Activated CD4-positive, alpha-beta T cell treated with anti-CD3 and anti-CD28 coated beads for 36 hours (primary cell): Measurements from ENCODE around the gene ABLIM1. TPM values are rescaled to one million over a fixed set of nuclear protein-coding genes. Genes with fewer than 3 reads are reported as not detected.
A peak's percentile ranks its signal among the peaks of the same experiment; 100 is the strongest.

ENCODE experiments used
- ATAC-seq: fragments of 200-7000 bp; cut with Tn5 transposase; one replicate; pipeline ENCODE4 v1.10.0; 2021; ENCODE audit warnings: mild to moderate bottlenecking, moderate library complexity
- CTCF ChIA-PET: fragments of 350-600 bp; sonication (Branson Sonifier 250); formaldehyde crosslinking; loops from one replicate; lab custom pipeline; 2021; ENCODE audit warnings: antibody characterized with exemption; lab: Charles Lee
- POLR2A ChIA-PET: fragments of 350-600 bp; sonication (Branson Sonifier 250); formaldehyde crosslinking; loops from one replicate; lab custom pipeline; 2021; ENCODE audit warnings: antibody characterized with exemption, inconsistent platforms; lab: Charles Lee
- DNase-seq: peaks from one replicate; pipeline ENCODE4 v3.0.0-alpha.2; 2020
- H3K27ac Mint-ChIP-seq: one replicate; pipeline ENCODE4 v1.8.0; 2021; ENCODE audit warnings: mixed read lengths
- H3K27me3 Mint-ChIP-seq: one replicate; pipeline ENCODE4 v1.8.0; 2021; ENCODE audit warnings: mixed read lengths
- H3K36me3 Mint-ChIP-seq: one replicate; pipeline ENCODE4 v1.8.0; 2021; ENCODE audit warnings: low read depth, mixed read lengths
- H3K4me1 Mint-ChIP-seq: one replicate; pipeline ENCODE4 v1.8.0; 2021; ENCODE audit warnings: mixed read lengths
- H3K4me3 Mint-ChIP-seq: one replicate; pipeline ENCODE4 v1.8.0; 2021; ENCODE audit warnings: mild to moderate bottlenecking, moderate library complexity, mixed read lengths
- H3K9me3 Mint-ChIP-seq: one replicate; pipeline ENCODE4 v1.8.0; 2021; ENCODE audit warnings: low read depth, mixed read lengths
- intact Hi-C, 2 experiments: fragments of 100-400 bp; cut with DNase I in 1 of 2; cut with micrococcal nuclease in 1 of 2; formaldehyde crosslinking; loops; one replicate each; pipeline versions ENCODE4 v1.14.2 to v1.15.1; 2022 to 2024; cut with DNase I, micrococcal nuclease
- total RNA-seq, 2 experiments: library from RNA; stranded (reverse); gene quantifications; one replicate each; pipeline ENCODE4 v1.2.3, GENCODE V29; 2021

The ABLIM1 gene
- total RNA-seq, 2 experiments from 2014 or later = 152 to 166 TPM

DNA sequence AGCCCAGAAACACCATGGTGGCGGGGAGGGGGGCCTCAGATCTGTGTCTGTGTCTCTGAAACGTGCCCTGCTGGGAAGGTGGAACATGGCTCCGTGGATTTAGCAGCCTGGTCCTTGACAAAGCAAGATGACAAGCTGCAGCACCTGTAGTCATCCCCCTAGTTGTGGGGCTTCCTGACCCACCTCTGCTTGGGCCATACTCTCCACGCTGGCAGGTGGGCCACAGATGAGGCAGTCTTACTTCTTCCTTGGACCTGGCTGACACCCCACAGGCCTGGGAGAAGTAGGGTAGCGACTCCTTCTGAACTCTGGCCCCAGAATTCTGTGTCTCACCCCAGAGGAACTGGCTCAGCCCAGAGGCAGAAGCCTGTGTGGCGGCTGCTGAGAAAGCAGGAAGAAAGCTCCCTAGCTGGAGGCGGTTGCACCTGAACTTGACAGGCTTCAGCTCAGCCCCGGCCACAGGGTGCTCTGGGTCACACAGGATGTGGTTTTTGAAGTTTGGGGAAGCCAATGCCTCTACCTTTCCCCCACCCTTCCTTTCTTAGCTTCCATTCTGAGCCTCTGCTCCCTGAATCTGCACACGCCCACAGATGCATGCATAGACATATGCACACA lies 113.9 kb downstream of the ABLIM1 start:
- Mint-ChIP-seq H3K9me3 (no peaks in the 10 kb centered on the region), H3K4me1 (peaks cover 92% of the 10 kb centered on the region), H3K4me3 (peak overlapping the region; percentile 76), H3K36me3 (no peaks in the 10 kb centered on the region), H3K27me3 (no peaks in the 10 kb centered on the region), H3K27ac (peak overlapping the region; percentile 93)
- intact Hi-C loops = loop anchor here (5.0 kb wide), 2 partner anchors 372 to 393 kb away; partner anchors contain the start of genes CCDC186 (in 1 of the 2) and TRUB1 (in 1 of the 2)
- ChIA-PET CTCF (interaction anchor here (0.6 to 6.3 kb wide), 12 partner anchors 9 to 278 kb away, joined by 3 to 68 read pairs (median 4); partner anchors contain the start of gene FHIP2A), POLR2A (interaction anchor here (1.1 to 1.4 kb wide), 3 partner anchors 17 to 57 kb away, joined by 3 to 9 read pairs (median 7); no protein-coding TSS in a partner anchor)
- ATAC-seq = peak; percentile 50
- DNase-seq = peak; percentile 86

DNA sequence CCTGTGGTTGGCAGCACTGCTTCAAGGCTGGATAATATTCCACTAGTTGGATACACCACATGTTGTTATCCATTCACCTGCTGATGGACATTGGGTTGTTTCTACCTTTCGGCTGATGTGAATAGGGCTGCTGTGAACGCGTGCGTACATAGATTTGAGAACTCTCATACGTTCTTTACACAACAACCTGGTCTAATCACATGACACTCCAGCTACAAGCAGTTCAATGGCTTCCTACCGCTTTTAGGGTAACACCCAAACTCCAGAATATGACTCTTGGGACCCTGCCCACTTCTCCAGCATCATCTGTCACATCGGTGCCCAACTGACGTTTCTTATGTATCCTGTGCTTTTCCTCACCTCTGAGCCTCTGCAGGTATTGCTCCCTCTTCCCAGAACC lies 114.6 kb downstream of the ABLIM1 start:
- Mint-ChIP-seq H3K4me3 (peak overlapping the region; percentile 76), H3K9me3 (no peaks in the 10 kb centered on the region), H3K4me1 (peaks cover 94% of the 10 kb centered on the region), H3K27ac (peak overlapping the region; percentile 93), H3K36me3 (no peaks in the 10 kb centered on the region), H3K27me3 (no peaks in the 10 kb centered on the region)
- ATAC-seq = no peak
- CTCF ChIA-PET = interaction anchor here (0.7 to 6.3 kb wide), 6 partner anchors 8 to 239 kb away, joined by 3 to 68 read pairs (median 5); no protein-coding TSS in a partner anchor
- intact Hi-C loops = loop anchor here (5.0 kb wide), 2 partner anchors 371 to 394 kb away; partner anchors contain the start of genes CCDC186 (in 1 of the 2) and TRUB1 (in 1 of the 2)
- POLR2A ChIA-PET = interaction anchor here (0.6 to 1.4 kb wide), 4 partner anchors 17 to 241 kb away, joined by 3 to 9 read pairs (median 3); no protein-coding TSS in a partner anchor
- DNase-seq = no peak

- no peak for ATAC-seq
- intact Hi-C loops = loop anchor here (5.0 kb wide), 2 partner anchors 370 to 395 kb away; partner anchors contain the start of genes CCDC186 (in 1 of the 2) and TRUB1 (in 1 of the 2)
- Mint-ChIP-seq H3K4me1 (peaks cover 94% of the 10 kb centered on the region), H3K4me3 (peak overlapping the region; percentile 55), H3K9me3 (no peaks in the 10 kb centered on the region), H3K27me3 (no peaks in the 10 kb centered on the region), H3K27ac (peak overlapping the region; percentile 99), H3K36me3 (no peaks in the 10 kb centered on the region)
- no peak for DNase-seq
- ChIA-PET POLR2A (no interaction called here), CTCF (interaction anchor here (0.7 to 6.3 kb wide), 7 partner anchors 9 to 70 kb away, joined by 3 to 68 read pairs (median 4); no protein-coding TSS in a partner anchor)
Measured at GRCh38 chr10:114542373-114542772, 115.7 kb downstream of the ABLIM1 start.

GRCh38 chr10:114541797-114542160 lies 116.3 kb downstream of the ABLIM1 start:
- Mint-ChIP-seq H3K4me3 (peak overlapping the region; percentile 55), H3K27ac (peak overlapping the region; percentile 99), H3K9me3 (no peaks in the 10 kb centered on the region), H3K4me1 (peaks cover 91% of the 10 kb centered on the region), H3K27me3 (no peaks in the 10 kb centered on the region), H3K36me3 (no peaks in the 10 kb centered on the region)
- no peak for ATAC-seq
- intact Hi-C loops = loop anchor here (1.0 to 5.0 kb wide), 8 partner anchors 15 to 396 kb away; partner anchors contain the start of genes CCDC186 (in 2 of the 2) and TRUB1 (in 1 of the 2)
- ChIA-PET CTCF (interaction anchor here (0.7 to 6.3 kb wide), 12 partner anchors 9 to 279 kb away, joined by 3 to 68 read pairs (median 4); partner anchors contain the start of gene FHIP2A), POLR2A (interaction anchor here (0.5 to 3.1 kb wide), 5 partner anchors 16 to 315 kb away, joined by 3 to 56 read pairs (median 6); partner anchors contain the start of gene FHIP2A)
- DNase-seq = no peak

GRCh38 chr10:114541081-114541796 lies 116.8 kb downstream of the ABLIM1 start:
- Mint-ChIP-seq H3K9me3 (no peaks in the 10 kb centered on the region), H3K4me3 (peak overlapping the region; percentile 55), H3K36me3 (no peaks in the 10 kb centered on the region), H3K27ac (peak overlapping the region; percentile 99), H3K4me1 (peaks cover 90% of the 10 kb centered on the region), H3K27me3 (no peaks in the 10 kb centered on the region)
- intact Hi-C loops = loop anchor here (1.0 to 5.0 kb wide), 8 partner anchors 15 to 396 kb away; partner anchors contain the start of genes CCDC186 (in 2 of the 2) and TRUB1 (in 1 of the 2)
- POLR2A ChIA-PET = interaction anchor here (0.5 to 3.1 kb wide), 6 partner anchors 15 to 316 kb away, joined by 3 to 56 read pairs (median 6); partner anchors contain the start of gene FHIP2A
- peak; percentile 84 for ATAC-seq
- peak; percentile 85 for DNase-seq
- CTCF ChIA-PET = interaction anchor here (0.7 to 6.3 kb wide), 15 partner anchors 8 to 280 kb away, joined by 3 to 68 read pairs (median 4); partner anchors contain the start of gene FHIP2A

DNA sequence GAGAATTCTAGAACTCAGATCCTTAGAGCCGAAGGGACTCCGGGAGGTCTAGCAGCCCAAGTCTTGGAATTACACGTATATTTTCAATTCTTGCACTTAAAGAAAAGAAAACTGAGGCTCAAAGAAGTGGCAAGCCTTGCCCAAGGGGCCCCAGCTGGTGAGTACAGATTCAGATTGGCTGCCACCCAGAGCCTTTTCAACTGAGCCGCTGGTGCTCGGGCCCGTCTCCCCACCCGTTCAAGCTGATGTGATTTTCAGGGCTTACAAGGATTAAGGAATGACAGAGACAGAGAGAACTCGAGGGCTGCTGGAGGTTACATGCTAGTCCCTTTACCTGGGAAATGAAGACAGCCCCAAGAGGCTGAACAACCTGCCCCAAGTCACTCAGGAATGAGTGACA lies 117.8 kb downstream of the ABLIM1 start:
- DNase-seq (peak; percentile 57), ATAC-seq (no peak)
- ChIA-PET POLR2A (interaction anchor here (0.6 to 3.1 kb wide), 3 partner anchors 14 to 285 kb away, joined by 4 to 56 read pairs (median 6); no protein-coding TSS in a partner anchor), CTCF (interaction anchor here (0.9 to 6.3 kb wide), 8 partner anchors 9 to 68 kb away, joined by 3 to 68 read pairs (median 6); no protein-coding TSS in a partner anchor)
- no peaks in the 10 kb centered on the region for H3K27me3 Mint-ChIP-seq
- H3K27ac Mint-ChIP-seq = peak overlapping the region; percentile 99
- H3K4me3 Mint-ChIP-seq = peak overlapping the region; percentile 55
- no peaks in the 10 kb centered on the region for H3K9me3 Mint-ChIP-seq
- peaks cover 82% of the 10 kb centered on the region for H3K4me1 Mint-ChIP-seq
- intact Hi-C loops = loop anchor here (2.0 to 5.0 kb wide), 5 partner anchors 41 to 397 kb away; partner anchors contain the start of genes CCDC186 (in 2 of the 2) and TRUB1 (in 1 of the 2)
- H3K36me3 Mint-ChIP-seq = no peaks in the 10 kb centered on the region

- POLR2A ChIA-PET = interaction anchor here (0.5 to 3.1 kb wide), 4 partner anchors 14 to 286 kb away, joined by 4 to 56 read pairs (median 4); no protein-coding TSS in a partner anchor
- CTCF ChIA-PET = interaction anchor here (0.9 to 6.3 kb wide), 8 partner anchors 8 to 79 kb away, joined by 3 to 68 read pairs (median 6); no protein-coding TSS in a partner anchor
- intact Hi-C loops = loop anchor here (2.0 to 5.0 kb wide), 5 partner anchors 41 to 398 kb away; partner anchors contain the start of genes CCDC186 (in 2 of the 2) and TRUB1 (in 1 of the 2)
- Mint-ChIP-seq H3K4me3 (peak overlapping the region; percentile 55), H3K27me3 (no peaks in the 10 kb centered on the region), H3K27ac (peak overlapping the region; percentile 99), H3K4me1 (peaks cover 77% of the 10 kb centered on the region), H3K36me3 (no peaks in the 10 kb centered on the region), H3K9me3 (no peaks in the 10 kb centered on the region)
- no peak for DNase-seq
- ATAC-seq = no peak
Measured at GRCh38 chr10:114539623-114540022, 118.5 kb downstream of the ABLIM1 start.

DNA sequence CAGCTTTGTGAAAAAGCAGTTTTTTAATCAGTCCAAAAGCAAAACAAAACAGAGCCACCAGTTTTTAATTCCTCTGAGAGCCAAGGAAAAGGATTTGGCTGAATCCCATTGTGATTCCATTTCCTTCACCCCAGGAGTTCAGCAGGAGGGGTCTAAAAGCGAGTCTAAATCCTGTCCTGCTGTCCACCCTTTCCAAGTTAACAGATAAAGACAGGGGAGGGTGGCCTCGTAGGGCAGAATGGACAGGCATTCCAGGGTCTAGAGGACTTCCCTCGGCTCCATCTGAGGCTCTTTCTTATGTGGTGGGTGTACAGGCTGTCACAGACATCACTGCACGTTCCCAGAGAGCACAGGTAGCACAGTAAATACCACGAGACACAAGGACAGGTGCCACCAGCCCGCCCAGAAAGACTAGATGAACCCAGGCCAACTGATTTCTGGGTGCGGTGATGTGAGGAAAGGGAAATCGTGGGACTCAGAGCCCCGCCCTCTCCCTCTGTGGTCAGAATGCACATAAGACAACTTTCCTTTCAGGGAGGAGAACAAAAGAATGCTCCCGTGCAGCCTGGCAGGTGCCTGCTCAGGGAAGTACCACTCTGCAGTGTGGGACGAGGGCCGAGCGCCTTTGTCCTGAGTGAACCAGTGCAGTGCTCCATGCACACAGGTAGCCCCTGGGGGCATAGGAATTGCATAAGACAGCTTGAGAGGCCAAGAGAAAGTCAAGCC lies 119.7 kb downstream of the ABLIM1 start:
- ChIA-PET POLR2A (interaction anchor here (1.4 kb wide), 1 partner anchor 39 kb away, joined by 5 read pairs; no protein-coding TSS in a partner anchor), CTCF (interaction anchor here (1.0 to 6.3 kb wide), 4 partner anchors 11 to 67 kb away, joined by 3 to 68 read pairs (median 6); no protein-coding TSS in a partner anchor)
- no peaks in the 10 kb centered on the region for H3K27me3 Mint-ChIP-seq
- ATAC-seq = peak; percentile 21
- intact Hi-C loops = loop anchor here in 1 of 2 experiments (1.0 kb wide), 1 partner anchor 11 kb away; no protein-coding TSS in a partner anchor
- H3K4me1 Mint-ChIP-seq = peaks cover 64% of the 10 kb centered on the region
- H3K9me3 Mint-ChIP-seq = no peaks in the 10 kb centered on the region
- peak overlapping the region; percentile 65 for H3K4me3 Mint-ChIP-seq
- DNase-seq = peak; percentile 84
- H3K27ac Mint-ChIP-seq = peak overlapping the region; percentile 99
- no peaks in the 10 kb centered on the region for H3K36me3 Mint-ChIP-seq

GRCh38 chr10:114537736-114538135 lies 120.3 kb downstream of the ABLIM1 start:
- ChIA-PET POLR2A (no interaction called here), CTCF (interaction anchor here (1.6 to 2.3 kb wide), 2 partner anchors 11 to 66 kb away, joined by 4 to 8 read pairs; no protein-coding TSS in a partner anchor)
- H3K9me3 Mint-ChIP-seq = no peaks in the 10 kb centered on the region
- no peak overlapping the region for H3K4me3 Mint-ChIP-seq
- no peak for DNase-seq
- no peaks in the 10 kb centered on the region for H3K36me3 Mint-ChIP-seq
- peaks cover 58% of the 10 kb centered on the region for H3K4me1 Mint-ChIP-seq
- H3K27me3 Mint-ChIP-seq = no peaks in the 10 kb centered on the region
- peak overlapping the region; percentile 99 for H3K27ac Mint-ChIP-seq
- no peak for ATAC-seq
- intact Hi-C loops = loop anchor here in 1 of 2 experiments (1.0 kb wide), 1 partner anchor 10 kb away; no protein-coding TSS in a partner anchor
